GM21423 (cell line): ENCODE results near the gene RERE.

Experiments used
- ATAC-seq: cut with Tn5 transposase; IDR thresholded peaks from one replicate; pipeline ENCODE4 v1.9.1; 2021; ENCODE audit warnings: mild to moderate bottlenecking, moderate library complexity; ENCODE audit not compliant: unreplicated experiment

The RERE gene

DNA sequence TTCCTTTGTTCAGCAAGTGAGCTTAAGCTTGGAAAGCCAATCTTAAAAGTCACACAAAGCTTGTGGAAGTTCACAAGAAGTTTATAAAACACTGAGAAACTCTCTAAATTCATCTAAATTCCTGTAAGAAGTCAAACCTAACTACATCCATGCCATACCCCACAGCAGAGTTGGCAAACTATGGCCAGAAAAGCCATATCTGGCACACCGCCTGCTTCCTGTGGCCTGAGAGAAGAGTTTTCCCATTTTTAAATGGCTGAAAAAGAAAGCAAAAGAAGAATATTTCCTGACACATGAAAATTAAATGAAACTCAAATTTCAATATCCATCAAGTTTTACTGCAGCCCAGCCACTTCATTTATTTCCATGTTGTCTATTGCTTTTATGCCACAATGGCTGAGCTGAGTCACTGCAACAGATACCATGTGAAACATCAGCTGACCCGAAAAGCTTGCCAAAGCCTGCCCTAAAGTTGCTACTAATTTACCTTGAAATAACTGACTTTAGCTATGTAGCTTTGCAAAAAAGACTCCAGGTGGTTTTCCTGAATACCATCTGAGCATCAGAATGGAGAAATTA lies 262.4 kb downstream of the RERE start:
- ATAC-seq: no peak

DNA sequence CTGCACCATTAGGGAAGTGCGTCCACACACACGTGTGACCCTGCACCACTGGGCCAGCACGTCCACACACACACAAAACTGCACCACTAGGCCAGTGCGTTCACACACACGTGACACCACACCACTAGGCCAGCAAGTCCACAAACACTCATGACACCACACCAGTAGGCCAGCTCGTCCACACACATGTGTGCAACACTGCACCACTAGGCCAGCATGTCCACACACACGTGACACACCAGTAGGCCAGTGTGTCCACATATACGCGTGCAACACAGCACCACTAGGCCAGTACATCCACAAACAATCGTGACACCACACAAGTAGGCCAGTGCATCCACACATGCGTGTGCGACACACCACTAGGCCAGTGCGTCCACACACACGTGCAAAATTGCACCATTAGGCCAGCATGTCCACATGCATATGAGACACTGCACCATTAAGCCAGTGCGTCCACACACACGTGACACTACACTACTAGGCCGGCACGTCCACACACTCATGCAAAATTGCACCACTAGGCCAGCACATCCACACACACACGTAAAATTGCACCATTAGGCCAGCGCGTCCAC lies 264.5 kb downstream of the RERE start:
- ATAC-seq: no peak

DNA sequence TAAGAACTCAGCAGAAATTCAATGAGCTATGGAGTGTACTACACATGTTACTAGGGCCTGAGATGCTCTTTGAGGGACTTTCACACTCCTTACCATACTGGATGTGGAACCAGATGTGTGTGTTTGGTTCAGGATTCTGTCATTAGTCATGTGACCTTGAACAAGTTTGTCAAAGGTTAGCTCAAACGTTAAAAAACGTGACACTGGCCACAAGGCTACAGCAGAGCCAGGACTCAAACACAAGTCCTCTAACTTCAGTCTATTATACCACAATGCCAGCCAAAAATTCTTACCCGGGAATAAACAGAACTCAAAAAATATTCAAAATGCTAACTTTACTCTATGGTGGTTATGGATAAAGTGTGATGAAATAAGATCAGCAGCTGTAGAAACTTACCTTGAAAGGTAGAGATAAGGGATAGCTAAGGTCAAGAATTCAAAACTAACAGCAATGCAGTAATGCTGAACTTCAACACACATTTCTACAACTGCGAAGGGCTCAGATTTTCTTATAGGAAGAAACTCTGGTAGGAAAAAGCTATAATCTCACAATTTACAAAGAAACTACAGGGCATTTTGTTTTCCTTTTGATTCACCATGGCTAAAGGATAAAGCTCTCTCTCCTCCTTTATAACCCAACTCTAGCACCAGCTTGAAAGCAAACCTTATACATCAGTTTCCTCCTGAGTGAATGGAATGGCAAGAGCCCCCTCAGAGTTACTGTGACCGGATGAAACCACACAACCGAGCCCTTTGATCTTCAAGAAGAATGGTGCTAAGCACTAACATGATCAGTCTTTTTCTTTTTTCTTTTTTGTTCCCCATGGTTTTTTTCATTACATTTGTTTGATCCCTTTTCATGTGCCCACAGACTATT lies 265.6 kb downstream of the RERE start:
- no peak for ATAC-seq

DNA sequence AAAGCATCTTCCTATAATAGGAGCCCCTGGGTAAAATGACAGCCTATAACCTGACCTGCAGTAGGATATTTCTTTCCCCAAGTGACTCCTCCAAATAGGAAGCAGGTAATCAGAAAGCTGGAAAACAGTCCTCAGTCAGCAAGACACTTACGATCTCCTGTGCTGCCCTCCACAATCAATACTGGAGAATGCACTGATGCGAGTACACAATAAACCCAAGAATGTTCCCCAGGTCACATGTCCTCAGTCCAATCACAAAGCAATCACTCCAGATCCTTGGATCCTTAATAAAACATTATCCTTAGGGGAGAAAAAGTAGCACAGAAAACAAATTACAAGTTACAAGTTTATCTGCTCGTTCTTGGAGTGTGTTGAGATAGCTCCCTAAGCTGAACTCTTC lies 266.4 kb downstream of the RERE start:
- no peak for ATAC-seq

DNA sequence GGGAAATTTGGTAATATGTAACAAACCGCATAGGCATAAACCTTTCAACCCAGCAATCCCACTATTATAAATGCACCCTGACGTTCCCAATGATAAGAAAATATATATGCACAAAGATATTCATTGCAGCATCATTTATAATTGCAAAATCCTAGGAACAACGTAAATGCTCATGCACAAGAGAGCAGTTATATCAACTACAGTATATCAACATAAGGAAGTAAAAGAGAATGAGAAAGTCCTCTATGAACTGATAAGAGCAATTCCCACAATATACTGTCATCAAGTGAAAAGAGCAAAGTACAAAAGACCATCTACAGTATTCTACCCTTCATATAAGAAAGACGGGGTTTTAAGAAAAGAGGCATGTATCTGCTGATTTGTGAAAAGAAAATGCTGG lies 269.6 kb downstream of the RERE start:
- ATAC-seq: no peak

DNA sequence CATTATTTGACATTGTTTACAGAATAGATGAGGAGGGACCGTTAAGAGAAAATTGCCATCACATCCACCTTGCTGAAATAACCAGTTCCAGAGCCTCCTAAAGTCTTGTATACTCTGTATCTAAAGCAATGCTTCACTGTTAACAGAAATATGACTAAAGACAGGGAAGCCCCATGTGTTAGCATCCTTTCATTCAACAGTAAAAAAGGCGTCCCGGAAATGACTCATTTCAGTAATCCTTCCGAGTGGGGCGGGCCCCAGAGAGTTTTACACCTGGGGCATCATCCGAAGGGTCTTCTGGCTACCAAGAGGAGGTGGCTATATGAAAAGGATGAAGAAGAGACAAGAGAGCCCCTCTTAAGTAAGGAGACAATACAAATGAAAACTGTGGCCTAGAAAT lies 272.4 kb downstream of the RERE start:
- ATAC-seq: no peak

DNA sequence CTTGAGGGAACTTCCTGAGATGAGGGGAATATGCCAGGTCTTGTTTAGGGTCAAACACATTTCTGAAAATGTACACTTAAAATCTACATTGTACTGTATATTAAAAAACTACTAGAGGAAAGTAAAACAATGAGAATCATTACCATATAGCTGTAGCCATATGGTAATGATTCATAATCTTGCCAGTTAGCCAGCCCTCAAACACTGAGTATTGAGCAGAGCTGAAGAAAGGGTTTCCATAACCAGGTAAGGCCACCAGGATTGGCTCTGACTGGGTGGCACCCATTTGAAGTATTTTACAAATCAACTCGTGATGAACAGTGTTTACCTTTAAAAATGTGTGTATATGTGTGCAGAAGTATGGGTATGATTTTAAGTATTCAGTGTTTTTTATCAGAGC lies 272.8 kb downstream of the RERE start:
- no peak for ATAC-seq

DNA sequence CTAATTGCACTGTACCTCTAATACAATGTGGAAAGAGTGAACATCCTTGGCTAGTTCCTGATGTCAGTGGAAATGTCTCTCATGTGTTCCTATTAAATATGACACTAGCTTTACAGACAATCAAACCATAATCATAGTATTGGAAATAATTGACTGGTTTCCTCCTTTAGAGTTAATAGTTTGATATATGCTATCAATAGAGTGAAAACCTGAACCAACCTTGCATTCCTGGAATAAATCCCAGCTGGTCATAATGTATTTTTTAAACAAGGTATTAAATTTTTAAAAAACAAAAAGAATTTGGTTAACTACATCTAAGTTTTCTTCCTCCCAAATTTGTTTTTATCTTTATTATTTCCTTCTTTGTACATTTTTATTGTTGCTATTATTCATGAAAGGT lies 273.5 kb downstream of the RERE start:
- ATAC-seq: no peak

DNA sequence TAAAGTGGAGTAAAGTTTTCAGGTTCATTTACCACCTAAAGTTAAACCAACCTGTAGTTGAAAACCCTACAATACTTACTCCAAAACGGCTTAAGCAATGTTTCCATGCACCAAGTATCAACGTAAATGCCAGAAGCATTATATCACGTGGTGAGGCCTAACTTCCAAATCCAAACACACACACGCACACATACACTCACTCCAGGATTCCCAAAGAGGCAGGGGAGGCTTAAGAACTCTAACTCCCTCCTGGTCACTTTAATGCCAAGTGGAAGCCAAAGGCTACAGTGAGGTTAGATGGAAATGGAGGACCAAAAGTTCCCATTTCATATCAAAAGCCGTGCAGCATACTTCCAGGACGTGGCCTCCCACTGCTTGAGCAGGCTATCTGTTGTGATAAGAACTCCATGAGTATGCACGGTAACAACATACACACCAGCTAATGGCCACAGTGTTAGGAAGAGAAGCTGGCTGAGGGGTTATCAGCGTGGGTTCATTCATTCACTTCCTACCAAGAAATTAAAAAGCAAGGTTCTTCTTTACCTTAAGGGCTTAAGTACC lies 275.4 kb downstream of the RERE start:
- no peak for ATAC-seq

DNA sequence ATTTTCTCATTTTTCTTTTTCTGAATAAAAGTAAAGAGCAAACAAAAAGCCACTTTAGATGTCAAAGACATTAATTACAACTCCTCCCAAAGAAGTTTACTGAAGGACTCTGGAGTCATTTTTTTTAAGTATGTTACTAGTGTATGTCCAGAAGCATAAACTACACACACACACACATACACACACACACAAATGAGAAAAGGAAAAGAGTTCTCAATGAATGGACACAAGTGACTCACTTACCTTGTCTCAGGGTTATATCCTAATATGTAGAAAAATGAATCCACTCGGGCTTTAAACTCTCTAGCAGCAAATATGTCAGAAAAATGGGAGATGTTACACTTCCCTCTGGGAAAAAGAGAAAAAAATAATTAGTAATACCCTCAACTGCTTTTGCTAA lies 276.5 kb downstream of the RERE start:
- ATAC-seq: no peak

DNA sequence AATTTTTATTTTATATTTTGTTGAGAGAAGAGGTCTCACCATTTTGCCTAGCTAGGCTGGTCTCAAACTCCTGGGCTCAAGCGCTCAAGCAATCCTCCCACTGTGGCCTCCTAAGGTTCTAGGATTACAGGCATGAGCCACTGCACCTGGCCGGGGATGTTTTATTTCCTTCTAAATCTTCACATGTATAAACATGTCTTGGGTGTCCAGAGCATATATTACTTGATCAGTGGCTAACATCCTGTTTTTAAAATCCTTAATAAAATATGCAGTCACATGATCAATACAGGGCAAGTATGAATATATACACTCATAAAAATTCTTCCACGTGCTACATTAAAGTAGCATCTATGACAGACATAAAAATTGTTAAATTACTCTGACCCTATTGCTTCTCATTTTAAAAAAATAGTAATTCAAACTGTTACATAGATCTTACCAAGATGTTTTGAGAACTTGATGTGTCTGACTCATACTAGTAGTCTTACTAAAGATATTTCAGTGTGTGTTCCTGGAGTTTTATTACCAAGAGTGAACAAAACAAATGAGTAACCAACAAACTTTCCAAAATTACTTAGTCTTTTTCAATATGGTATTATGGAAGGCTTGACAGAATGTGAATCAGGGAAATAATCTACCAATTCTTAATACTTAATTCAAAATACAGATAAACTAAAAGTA lies 277.0 kb downstream of the RERE start:
- ATAC-seq: no peak

DNA sequence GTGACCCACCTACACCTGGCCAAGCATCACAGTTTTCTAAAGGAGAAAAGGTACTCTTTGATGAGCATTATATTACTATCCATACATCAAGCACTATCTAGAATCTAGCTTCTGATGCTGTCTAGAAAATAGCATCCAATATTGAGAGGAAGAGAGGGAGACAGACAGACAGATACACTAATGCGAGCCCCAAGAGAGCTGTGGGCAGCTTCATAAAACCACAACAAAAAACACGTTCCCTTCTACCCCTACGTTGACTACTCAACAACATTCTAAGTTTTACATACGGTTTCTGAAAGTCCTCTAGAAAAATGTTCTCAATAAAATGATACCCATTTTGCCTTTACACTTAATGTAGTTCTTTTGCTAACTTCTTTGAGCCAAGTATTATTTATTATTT lies 277.8 kb downstream of the RERE start:
- no peak for ATAC-seq

DNA sequence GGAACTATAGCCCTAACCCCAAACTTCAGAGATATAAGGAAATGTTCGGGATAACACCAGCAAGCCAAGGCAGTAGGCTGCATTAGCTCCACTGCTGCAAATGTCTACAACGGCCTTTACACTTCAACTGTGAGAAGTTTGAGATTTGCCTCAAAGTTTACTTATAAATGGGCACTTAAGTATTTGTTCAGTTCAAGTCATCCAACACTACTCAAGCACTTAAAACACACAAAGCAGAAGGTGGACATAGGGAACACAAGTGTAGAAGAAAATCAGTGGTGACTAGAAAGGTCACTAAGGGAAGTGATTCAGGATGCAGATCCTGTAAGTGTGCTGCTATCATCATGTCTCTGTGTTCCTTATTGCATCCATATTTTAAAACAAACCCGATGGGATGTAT lies 278.9 kb downstream of the RERE start:
- ATAC-seq: no peak

DNA sequence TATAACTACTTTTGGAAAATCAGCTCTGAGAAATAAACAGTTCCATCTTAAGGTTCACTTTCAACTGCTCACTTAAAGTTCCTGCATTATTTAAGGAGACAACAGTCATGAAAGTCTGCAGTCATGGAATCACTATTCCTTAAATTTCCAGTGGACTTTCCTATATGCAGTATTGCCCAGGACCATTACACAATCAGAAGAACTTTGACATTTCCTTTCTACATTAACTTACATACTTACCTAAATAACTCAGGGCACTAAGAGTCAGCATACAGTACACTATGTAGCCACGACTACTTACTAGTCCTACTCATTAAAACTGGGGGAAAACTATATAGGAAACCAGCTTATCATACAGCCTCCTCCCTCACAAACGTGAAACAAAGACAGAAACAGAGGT lies 279.4 kb downstream of the RERE start:
- ATAC-seq: no peak

DNA sequence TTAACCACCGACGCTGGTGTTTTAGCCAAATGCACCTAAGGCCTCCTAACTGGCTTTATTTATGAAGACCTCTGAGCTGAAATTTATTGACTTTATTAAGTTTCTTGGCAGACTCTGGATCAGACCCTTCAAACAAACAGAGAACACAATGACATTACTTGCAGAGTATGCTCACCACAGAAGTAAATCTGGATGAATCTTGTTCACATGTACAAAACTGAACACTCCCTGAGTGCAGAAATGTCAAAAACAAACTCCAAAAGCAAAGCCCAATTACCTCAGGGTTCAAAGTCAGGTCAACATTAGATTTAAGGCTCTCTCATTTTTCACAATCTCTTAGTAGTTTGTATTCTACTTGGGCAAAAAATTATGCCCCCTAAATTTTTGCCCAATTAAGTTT lies 280.9 kb downstream of the RERE start:
- no peak for ATAC-seq

DNA sequence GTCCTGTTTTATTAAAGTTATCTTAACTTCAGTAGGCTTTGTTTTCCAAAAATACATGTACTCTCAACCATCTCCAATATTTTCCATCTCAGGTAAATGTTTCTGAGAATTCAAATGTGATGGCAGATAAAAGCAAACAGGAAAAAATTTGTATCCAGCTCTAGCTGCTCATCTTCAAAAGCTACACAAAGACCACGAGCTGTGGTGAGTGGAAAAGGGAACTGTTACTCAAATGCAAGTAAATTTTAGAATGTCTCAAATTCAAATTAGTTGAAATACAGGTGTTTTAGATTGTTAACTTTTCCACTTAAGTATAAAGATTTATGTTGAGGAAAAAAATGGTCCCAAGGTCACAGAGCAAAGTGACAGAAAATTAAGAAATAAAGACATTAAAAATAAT lies 283.5 kb downstream of the RERE start:
- ATAC-seq: no peak

DNA sequence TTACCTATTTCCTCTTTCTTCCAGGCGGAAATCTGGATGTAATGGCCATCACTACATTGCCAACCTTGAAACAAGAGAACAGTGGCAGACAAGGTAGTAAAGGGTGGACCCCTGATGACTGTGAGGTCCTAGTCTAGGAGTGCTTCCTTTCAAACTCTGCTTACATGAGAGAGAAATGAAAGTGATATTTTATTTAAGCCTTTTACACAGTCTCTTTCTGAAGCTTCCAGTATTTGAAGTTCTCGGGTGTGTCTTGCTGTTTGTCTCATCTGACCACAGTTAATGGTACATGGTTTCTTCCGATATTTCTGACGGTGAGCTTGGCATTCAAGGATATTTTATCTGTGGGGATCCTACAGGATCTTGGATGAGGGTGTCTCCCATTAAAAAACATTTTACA lies 284.3 kb downstream of the RERE start:
- ATAC-seq: peak; percentile 56

DNA sequence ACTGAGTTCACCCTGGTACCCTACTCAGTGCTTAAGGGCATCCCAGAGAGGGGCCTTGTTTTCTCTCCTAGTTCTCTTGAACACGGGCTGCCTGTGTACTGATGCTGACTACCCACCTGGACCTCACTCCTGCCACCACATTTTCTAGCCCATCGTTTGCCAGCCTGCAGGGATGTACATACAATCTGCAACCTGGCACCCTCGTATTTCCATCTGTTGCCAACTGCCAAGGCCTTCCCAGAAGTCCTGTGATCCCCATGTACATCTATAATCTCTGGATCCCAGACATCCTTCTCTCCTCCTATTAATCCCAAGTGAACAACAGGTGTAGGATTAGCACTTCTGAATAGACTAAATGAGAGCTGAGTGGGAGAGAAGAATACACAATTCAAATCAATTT lies 287.5 kb downstream of the RERE start:
- no peak for ATAC-seq

DNA sequence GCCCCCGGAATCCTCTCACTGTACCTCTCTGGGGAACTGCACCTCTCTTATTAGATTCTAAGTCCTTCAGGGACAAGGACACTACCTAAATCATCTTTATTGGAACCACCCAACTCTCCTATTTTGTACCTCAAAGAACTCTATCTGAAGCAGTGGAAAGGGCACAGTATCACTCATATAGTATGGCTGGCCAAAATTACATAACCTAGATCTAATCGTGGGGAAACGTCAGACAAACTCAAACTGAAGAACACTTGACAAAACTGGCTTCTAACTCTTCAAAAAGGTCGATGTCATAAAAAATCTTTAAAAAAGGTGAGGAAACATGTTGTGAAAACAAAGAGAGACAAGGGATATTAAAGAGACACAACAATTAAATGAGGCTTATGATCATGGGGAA lies 289.5 kb downstream of the RERE start:
- ATAC-seq: no peak

DNA sequence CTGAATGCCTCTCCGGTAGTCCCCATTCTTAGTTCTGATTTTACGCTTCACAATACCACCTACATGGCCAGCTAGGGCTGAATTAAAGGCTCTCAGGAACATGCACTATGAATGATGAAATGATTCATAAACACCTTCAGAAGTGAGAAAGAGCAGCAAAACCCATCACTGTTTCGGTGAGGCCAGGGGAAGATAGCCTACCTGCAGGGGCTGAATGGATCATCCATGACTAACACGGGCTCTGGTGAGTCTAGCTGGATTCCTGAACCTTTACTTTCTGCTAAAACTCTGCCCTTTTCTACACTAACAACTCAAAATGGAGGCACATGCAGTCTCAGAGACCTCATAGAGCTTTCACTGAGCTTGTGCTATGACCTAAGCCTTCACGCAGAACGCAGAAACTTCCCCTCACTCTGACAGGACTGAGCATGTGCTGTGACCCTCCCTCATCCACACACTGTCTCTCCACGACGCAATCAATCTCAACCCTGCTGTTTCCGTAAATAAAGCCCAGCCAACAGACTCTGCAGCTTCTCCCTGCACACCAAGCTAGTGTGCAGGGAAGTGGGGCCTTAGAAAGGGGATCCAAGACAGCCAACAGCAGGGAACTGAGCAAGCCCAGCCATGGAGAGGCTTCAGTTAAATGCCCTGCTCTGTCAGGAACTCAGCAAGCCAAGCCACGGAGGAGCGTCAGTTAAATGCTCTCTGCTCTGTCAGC lies 291.7 kb downstream of the RERE start:
- ATAC-seq: peak; percentile 58

DNA sequence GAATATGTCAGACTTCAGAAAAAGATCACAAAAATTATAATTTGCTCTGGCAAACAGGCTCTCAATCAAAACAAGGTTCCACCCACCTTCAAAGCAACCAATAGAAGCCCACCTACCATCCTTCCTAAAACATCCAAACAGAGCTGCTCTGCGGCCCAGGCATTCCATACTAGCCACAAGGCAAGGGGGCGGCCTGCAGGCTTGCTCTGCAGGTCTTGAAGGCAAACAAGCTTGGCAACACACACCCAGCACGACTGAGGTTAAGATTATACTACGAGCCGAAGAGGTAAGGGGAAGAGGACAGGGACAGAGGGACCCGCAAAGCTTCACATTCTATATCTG lies 292.3 kb downstream of the RERE start:
- ATAC-seq: peak; percentile 4
